AG04449 (cell line): ENCODE data around the gene POLR2L.

Experiments
- CTCF ChIA-PET: fragments of 350-600 bp; formaldehyde crosslinking; extraction: SDS; loops from one replicate; lab custom pipeline; 2021; ENCODE audit warnings: antibody characterized with exemption; lab: Yijun Ruan, JAX
- POLR2A ChIA-PET: fragments of 400-600, 350-600 bp; formaldehyde crosslinking; extraction: SDS; loops from one replicate; lab custom pipeline; 2020; ENCODE audit warnings: antibody characterized with exemption, inconsistent platforms; lab: Yijun Ruan, JAX
- DNase-seq: peaks from one replicate; pipeline ENCODE4 v3.0.0-alpha.2; 2010; ENCODE audit warnings: low read depth, low spot score
- H3K4me3 ChIP-seq: 2 replicates; pipeline ENCODE4 v1.5.1; 2011; ENCODE audit warnings: low read depth, mild to moderate bottlenecking, control low read depth, low read length
- CTCF ChIP-seq: IDR thresholded peaks from one replicate; pipeline ENCODE4 v1.5.1; 2011; ENCODE audit warnings: mild to moderate bottlenecking, moderate library complexity, low read length, control low read depth, inconsistent platforms; ENCODE audit not compliant: insufficient read depth; ENCODE audit errors: missing control alignments

POLR2L gene

GRCh38 chr11:849951-850774, 7.8 kb upstream of the POLR2L start:
- TF ChIP-seq CTCF = no peak
- ChIA-PET POLR2A (interaction anchor here (0.6 kb wide), 1 partner anchor 25 kb away, joined by 3 read pairs; no protein-coding TSS in a partner anchor), CTCF (interaction anchor here (0.7 kb wide), 1 partner anchor 72 kb away, joined by 3 read pairs; no protein-coding TSS in a partner anchor)
- no peak for DNase-seq
- H3K4me3 ChIP-seq = peak overlapping the region; percentile 48

GRCh38 chr11:849104-849824, 6.9 kb upstream of the POLR2L start:
- ChIA-PET CTCF (interaction anchor here (0.7 to 3.5 kb wide), 9 partner anchors 10 to 726 kb away, joined by 3 to 58 read pairs (median 4); no protein-coding TSS in a partner anchor), POLR2A (interaction anchor here (0.6 kb wide), 1 partner anchor 26 kb away, joined by 3 read pairs; no protein-coding TSS in a partner anchor)
- TF ChIP-seq CTCF = no peak
- DNase-seq = no peak
- peak overlapping the region; percentile 48 for H3K4me3 ChIP-seq

- no peak for DNase-seq
- CTCF ChIA-PET = interaction anchor here (0.5 to 3.5 kb wide), 11 partner anchors 11 to 726 kb away, joined by 3 to 58 read pairs (median 4); no protein-coding TSS in a partner anchor
- no peak overlapping the region for H3K4me3 ChIP-seq
- peak; percentile 94 for TF ChIP-seq CTCF
- POLR2A ChIA-PET = interaction anchor here (7.7 kb wide), 1 partner anchor 17 kb away, joined by 109 read pairs; the partner anchor contains the start of genes CD151 and CRACR2B
These were observed 6.1 kb upstream of the POLR2L start for GRCh38 chr11:848380-848931.

GRCh38 chr11:847876-848275, 5.5 kb upstream of the POLR2L start:
- TF ChIP-seq CTCF = peak; percentile 2
- no peak overlapping the region for H3K4me3 ChIP-seq
- DNase-seq = no peak
- CTCF ChIA-PET = interaction anchor here (0.6 to 3.5 kb wide), 9 partner anchors 12 to 727 kb away, joined by 3 to 58 read pairs (median 4); no protein-coding TSS in a partner anchor
- POLR2A ChIA-PET = interaction anchor here (1.0 to 7.7 kb wide), 2 partner anchors 16 to 57 kb away, joined by 3 to 109 read pairs; partner anchors contain the start of genes CD151 and CRACR2B

GRCh38 chr11:846496-847098, 4.3 kb upstream of the POLR2L start:
- ChIA-PET CTCF (interaction anchor here (0.6 to 3.5 kb wide), 8 partner anchors 13 to 728 kb away, joined by 3 to 58 read pairs (median 4); partner anchors contain the start of gene PNPLA2), POLR2A (interaction anchor here (1.0 to 7.7 kb wide), 4 partner anchors 15 to 56 kb away, joined by 3 to 109 read pairs (median 4); partner anchors contain the start of genes CD151 and CRACR2B)
- DNase-seq = no peak
- no peak for TF ChIP-seq CTCF
- H3K4me3 ChIP-seq = peak overlapping the region; percentile 29
